ENCODE measurements around the gene EPB42.

DNA sequence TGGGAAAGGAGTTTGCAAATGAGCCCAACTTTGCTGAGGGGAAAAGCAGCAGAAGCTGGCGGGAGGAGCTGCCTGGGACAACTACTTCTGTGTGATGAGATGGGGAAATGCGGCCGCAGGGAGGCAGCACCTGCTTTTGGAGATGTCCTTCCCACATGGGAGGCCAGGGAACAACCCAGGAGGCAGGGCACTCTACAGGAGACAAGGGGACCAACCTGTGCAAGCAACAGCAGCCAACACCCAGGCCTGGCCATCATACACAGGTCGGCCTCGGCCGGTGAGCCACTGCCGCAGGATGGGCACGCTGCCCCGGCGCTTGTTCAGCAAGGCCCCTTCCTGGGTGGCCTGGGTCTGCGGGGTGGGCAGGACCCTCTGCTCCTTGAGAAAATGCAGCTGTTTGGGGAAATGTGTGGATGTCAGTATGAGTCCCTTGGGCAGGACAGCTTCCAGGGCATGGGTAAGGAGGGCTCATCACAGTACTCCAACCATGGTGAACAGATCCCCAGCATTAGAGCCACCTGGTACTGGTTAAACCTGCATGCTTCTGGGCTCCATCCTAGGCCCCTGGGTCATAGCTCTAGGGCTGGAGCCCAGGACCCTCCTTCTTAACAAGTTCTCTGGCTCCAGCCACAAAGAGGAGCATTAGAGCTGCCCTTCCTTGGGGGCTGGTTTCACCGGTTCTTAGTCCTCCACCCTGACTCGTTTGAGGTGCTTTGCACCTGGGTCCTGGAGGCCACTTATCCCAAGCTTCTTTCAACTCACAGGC is 11.6 kb downstream of the EPB42 start:
- TF ChIP-seq, protein P1, sequence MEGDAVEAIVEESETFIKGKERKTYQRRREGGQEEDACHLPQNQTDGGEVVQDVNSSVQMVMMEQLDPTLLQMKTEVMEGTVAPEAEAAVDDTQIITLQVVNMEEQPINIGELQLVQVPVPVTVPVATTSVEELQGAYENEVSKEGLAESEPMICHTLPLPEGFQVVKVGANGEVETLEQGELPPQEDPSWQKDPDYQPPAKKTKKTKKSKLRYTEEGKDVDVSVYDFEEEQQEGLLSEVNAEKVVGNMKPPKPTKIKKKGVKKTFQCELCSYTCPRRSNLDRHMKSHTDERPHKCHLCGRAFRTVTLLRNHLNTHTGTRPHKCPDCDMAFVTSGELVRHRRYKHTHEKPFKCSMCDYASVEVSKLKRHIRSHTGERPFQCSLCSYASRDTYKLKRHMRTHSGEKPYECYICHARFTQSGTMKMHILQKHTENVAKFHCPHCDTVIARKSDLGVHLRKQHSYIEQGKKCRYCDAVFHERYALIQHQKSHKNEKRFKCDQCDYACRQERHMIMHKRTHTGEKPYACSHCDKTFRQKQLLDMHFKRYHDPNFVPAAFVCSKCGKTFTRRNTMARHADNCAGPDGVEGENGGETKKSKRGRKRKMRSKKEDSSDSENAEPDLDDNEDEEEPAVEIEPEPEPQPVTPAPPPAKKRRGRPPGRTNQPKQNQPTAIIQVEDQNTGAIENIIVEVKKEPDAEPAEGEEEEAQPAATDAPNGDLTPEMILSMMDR (IDR thresholded peaks at IDR 0.05; ENCODE audit: low read length) = peak; percentile 6; the same call in 1 of the 2 replicates
- TF ChIP-seq EZH2 (IDR thresholded peaks at IDR 0.05; ENCODE audit: borderline replicate concordance, low read length) = no peak
